SHP77 (cell line): Measurements from ENCODE around the gene CA7.
A peak's percentile ranks its signal among the peaks of the same experiment; 100 is the strongest.

Source experiments
- DNase-seq, 2 experiments: peaks; one replicate each; lab custom pipeline; 2025; lab: John Stamatoyannopoulos, UW

Gene CA7

GRCh38 chr16:66898933-66899309 is 54.7 kb downstream of the CA7 start:
- DNase-seq, result no peak

DNA sequence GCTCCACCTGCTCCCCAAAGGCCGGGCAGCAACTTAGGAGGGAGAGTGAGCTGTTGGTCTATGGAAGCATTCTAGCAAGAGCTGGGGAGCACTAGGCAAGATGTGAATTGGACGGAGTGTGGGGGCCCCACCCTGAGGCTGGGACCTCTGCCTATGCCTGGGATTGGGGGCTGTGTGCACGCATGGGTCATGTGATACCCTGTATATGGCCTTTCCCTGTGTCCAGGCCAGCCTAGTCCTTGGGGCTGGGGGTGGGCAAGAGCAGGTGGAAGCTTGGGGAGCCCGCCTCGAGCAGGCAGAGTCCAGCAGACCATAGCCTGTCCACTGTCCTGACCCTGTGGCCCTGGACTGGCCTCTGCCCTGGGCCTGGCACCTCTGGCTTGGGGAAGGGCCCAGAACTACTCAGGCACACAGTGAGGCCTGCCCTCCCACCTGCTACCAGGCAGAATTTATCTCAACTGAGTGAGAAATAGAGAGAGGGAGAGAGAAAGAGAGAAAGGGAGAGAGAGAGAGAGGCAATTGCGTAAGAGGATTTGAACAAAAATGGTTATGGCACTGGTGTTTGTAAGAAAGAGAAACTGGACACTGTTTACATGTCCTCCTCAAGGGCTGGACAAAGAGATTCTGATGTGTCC is 55.2 kb downstream of the CA7 start:
- DNase-seq, result no peak

DNA sequence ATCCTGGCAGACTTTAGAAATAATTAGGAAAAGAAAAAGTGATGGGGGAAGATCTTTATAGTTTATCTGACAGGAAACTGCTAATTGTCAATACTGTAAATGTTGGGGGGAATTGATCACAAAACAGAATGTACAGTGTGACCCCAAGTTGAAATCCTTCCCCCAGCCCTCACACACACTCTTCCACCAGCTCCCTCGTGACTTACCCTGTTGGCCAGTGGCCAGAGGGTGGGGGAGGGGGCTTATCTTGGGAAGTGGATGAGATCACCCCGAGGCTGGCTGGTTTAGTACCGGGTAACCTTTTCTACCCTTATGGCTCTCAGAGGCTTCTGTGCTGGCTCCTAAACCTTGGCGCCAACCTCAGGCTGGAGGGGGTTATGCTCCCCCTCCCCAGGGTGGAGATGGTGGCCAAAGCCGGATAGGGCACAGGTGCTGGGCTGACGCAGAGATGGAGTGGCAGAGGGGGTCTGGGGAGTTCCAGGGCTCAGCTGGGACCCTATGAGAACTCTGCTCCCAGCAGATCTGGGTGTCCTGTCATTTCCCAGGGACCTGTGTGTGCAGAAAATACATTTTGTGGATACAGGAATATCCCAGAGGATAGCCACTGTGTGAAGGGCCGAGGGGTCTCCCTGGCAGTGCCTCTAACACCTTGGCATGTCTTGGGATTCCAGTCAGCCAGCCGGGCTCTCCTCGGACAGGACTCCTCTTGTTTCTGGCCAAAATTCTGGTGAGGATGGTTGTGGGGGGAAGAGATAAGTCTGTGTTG is 55.9 kb downstream of the CA7 start:
- DNase-seq, result peak; percentile 45 to 52

DNA sequence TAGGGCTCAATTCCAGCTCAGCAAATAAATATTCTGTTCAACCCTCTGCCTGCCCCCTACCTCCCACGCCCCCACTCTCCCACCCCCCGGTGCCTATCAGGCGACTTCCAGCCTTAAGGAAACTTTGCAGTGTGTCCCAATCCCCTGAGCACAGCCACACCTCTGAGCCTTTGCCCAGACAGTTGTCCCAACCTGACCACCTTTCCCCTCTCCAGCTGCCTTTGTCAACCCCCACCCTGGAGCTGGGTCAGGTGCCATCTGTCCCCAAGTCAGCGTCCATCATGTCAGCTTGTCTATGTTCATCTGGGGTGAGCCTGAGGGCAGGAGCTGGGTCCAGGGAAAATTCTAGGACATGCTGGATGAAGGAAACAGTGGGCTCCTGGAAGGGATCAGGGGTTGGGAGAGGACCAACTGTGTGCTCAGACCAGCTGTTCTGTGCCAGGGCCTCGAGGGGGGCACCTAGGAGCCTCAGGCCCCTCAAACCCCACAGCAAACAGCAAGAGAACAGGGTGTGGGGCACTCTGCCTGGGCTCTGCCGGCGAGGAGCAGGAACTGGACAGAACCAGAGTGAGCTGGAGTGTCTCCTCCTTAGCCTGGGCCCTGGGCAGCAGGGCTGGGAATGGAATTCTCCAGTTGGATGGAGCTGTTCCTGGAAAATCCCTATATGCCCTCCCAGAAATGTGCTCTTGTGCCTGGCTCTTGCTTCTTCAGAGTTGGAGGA is 56.7 kb downstream of the CA7 start:
- no peak for DNase-seq

GRCh38 chr16:66901626-66902025 is 57.4 kb downstream of the CA7 start:
- DNase-seq, result no peak

DNA sequence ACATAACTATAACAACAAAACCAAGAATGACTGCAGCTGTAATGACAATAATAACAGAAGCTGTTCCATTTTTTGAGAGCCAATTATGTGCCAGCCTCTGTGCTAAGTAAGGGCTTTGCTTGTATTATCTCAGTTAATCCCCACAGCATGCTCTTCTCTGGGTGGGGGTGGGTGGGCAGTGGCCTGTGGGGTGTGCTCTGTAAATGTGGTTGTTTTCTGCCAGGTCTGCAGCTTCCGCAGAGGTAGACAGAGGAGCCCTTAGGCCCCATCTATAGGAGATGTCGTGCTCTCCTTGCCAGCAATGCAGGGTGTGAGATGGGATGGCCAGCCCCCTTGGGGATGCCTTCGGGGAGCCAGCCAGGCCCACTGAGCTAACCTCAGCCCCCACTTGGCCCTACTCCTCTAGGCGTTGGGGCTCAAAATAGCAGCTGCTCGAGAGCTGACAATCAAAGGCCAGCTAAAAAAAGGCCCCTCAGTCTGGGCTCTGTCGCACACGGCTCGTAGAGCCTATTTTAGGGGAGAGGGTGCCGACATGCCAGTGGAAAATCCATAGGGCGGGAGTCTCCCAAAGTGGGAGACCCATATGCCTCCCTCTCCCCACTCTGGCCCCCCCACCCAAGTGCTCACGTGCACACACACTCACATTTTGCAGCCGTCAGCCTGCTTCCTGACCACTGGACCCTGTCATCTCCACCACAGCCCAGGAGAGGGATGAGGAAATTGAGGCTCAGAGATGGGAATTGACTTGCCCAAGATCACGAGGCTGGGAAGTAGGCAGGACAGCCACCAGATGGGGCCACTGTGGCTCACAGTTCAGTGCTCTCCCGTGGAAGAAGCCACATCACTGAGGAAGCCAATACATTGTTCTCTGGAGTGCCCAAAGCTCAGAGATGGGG is 58.7 kb downstream of the CA7 start:
- DNase-seq, result no peak
